BJ (cell line): ENCODE results near the gene SELENOV. TPM values are rescaled to one million over a fixed set of nuclear protein-coding genes. Genes with fewer than 3 reads are reported as not detected.

Experiments
- CTCF ChIA-PET: fragments of 350-600 bp; formaldehyde crosslinking; extraction: SDS; loops from one replicate; lab custom pipeline; 2021; ENCODE audit warnings: antibody characterized with exemption, inconsistent platforms; lab: Yijun Ruan, JAX
- POLR2A ChIA-PET: fragments of 300-600 bp; sonication (Branson Sonifier 250); formaldehyde crosslinking; extraction: SDS; loops from one replicate; lab custom pipeline; 2021; ENCODE audit warnings: antibody characterized with exemption; lab: Charles Lee
- DNase-seq: peaks from one replicate; pipeline ENCODE4 v3.0.0-alpha.2; 2011; ENCODE audit warnings: low read depth
- H3K27me3 ChIP-seq: 2 replicates; pipeline ENCODE4 v1.6.0; 2011; ENCODE audit warnings: low read length; ENCODE audit not compliant: control insufficient read depth, insufficient read depth
- H3K36me3 ChIP-seq: 2 replicates; pipeline ENCODE4 v1.5.1; 2011; ENCODE audit warnings: low read length; ENCODE audit not compliant: control insufficient read depth, insufficient read depth
- H3K4me3 ChIP-seq: 2 replicates; pipeline ENCODE4 v1.5.1; 2011; ENCODE audit warnings: low read depth, mild to moderate bottlenecking, control low read depth, low read length
- polyA plus RNA-seq: library from polyadenylated mRNA; depleted of rRNA; stranded (reverse); fragments of >200 nt; gene quantifications from 2 replicates; pipeline ENCODE4 v1.2.3, GENCODE V29; 2011
- TF ChIP-seq, protein P1 (sequence below): IDR thresholded peaks from 2 replicates; pipeline ENCODE4 v1.5.1; 2011; ENCODE audit warnings: low read depth, mild to moderate bottlenecking, control low read depth, inconsistent platforms, low read length, moderate library complexity; ENCODE audit not compliant: insufficient read depth

The SELENOV gene
- polyA plus RNA-seq, 1 experiment = not detected

DNA sequence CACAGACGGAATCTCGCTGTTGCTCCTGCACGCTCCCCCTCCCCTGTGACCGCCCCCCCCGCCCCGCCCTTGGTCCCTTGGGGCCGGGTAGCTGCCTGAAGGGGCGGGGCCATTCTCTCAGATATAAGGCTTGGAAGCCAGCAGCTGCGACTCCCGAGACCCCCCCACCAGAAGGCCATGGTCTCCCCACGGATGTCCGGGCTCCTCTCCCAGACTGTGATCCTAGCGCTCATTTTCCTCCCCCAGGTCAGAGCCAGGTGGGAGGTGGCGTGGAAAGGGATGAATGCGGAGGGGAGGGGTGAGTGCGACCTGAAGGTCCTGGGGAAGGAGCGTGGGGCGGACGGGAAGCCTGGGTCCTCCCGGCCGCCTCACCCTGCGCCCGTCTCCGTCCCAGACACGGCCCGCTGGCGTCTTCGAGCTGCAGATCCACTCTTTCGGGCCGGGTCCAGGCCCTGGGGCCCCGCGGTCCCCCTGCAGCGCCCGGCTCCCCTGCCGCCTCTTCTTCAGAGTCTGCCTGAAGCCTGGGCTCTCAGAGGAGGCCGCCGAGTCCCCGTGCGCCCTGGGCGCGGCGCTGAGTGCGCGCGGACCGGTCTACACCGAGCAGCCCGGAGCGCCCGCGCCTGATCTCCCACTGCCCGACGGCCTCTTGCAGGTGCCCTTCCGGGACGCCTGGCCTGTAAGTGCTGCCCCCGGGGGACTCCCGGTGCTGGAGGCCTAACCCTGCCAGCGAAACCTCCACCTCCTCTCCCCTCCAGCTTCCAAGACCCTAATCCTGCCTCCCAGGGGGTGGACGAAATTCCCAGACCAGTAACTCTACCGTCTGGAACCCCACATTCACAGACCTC is 15.9 kb upstream of the SELENOV start, which contains the start of gene DLL3:
TSS of gene DLL3 (plus strand) at position 150 of the 845 bp plus-strand sequence. CDS start at position 178, 28 bp downstream.
- no peaks in the 10 kb centered on the region for H3K36me3 ChIP-seq
- ChIA-PET POLR2A (no interaction called here), CTCF (interaction anchor here (0.6 to 0.9 kb wide), 2 partner anchors 36 to 41 kb away, joined by 3 read pairs; partner anchors contain the start of gene EID2)
- H3K4me3 ChIP-seq = no peak within 1 kb of the TSS
- TF ChIP-seq, protein P1, sequence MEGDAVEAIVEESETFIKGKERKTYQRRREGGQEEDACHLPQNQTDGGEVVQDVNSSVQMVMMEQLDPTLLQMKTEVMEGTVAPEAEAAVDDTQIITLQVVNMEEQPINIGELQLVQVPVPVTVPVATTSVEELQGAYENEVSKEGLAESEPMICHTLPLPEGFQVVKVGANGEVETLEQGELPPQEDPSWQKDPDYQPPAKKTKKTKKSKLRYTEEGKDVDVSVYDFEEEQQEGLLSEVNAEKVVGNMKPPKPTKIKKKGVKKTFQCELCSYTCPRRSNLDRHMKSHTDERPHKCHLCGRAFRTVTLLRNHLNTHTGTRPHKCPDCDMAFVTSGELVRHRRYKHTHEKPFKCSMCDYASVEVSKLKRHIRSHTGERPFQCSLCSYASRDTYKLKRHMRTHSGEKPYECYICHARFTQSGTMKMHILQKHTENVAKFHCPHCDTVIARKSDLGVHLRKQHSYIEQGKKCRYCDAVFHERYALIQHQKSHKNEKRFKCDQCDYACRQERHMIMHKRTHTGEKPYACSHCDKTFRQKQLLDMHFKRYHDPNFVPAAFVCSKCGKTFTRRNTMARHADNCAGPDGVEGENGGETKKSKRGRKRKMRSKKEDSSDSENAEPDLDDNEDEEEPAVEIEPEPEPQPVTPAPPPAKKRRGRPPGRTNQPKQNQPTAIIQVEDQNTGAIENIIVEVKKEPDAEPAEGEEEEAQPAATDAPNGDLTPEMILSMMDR = no peak
- peaks cover 22% of the 10 kb centered on the region for H3K27me3 ChIP-seq
- DNase-seq = no peak

DNA sequence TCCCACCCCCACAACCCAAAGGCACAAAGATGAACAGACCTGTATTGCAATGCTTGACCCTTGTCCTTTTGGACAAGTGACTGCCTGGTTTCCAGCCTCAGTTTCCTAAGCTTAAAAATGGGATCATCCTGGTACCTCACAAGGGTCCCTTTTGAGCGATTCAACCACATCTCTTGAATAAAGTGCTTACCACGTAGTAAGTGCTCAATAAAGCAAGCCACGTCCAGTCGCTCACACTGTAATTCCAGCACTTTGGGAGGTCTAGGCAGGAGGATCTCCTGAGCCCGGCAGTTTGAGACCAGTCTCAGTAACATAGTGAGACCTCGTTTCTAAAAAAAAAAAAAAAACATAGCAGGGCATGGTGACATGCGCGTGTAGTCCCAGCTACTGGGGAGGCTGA is 15.0 kb upstream of the SELENOV start:
- ChIA-PET POLR2A (no interaction called here), CTCF (interaction anchor here (0.9 kb wide), 1 partner anchor 41 kb away, joined by 3 read pairs; the partner anchor contains the start of gene EID2)
- H3K4me3 ChIP-seq = no peak overlapping the region
- H3K36me3 ChIP-seq = no peaks in the 10 kb centered on the region
- DNase-seq = no peak
- TF ChIP-seq, protein P1 = no peak
- H3K27me3 ChIP-seq = peaks cover 22% of the 10 kb centered on the region

DNA sequence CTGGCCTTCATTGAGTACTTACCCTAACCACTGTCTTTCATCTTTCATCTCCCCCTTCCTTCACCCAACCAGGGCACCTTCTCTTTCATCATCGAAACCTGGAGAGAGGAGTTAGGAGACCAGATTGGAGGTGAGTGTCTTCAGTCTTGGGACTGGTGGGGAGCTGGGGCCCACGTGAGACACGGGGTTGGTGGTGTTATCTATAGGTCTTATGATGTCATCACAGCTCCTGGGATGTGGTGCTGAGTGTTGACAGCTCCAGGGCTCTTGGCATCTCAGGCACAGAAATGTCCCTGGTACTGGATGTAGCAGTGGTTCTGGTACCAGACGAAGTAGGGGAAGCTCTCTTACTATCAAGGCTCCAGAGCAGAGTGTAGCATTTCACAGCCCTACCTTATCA is 14.4 kb upstream of the SELENOV start:
- Histone ChIP-seq H3K36me3 (no peaks in the 10 kb centered on the region), H3K4me3 (no peak overlapping the region), H3K27me3 (peaks cover 24% of the 10 kb centered on the region)
- POLR2A ChIA-PET = no interaction called here
- DNase-seq = no peak
- TF ChIP-seq, protein P1 = no peak
- CTCF ChIA-PET = interaction anchor here (0.6 to 0.9 kb wide), 3 partner anchors 33 to 137 kb away, joined by 3 to 4 read pairs (median 4); partner anchors contain the start of gene EID2B

DNA sequence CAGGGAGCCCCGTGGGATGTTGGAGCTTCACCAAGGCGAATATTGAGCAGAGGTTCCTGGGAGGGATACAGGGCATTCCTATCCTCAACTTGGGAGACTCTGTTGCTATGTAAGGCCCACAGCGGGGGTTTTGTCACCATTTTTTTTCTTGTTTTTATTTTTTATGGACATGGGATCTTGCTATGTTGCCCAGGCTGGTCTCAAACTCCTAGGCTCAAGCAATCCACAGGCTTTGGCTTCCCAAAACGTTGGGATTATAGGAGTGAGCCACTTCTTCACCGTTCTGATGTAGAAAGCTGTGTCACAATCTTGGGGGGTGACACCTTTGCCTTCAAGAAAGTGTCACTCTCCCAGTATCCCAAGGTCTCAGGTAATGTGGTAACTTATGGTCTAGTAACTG is 13.6 kb upstream of the SELENOV start:
- DNase-seq = no peak
- H3K36me3 ChIP-seq = no peaks in the 10 kb centered on the region
- TF ChIP-seq, protein P1 = no peak
- ChIA-PET POLR2A (no interaction called here), CTCF (interaction anchor here (0.9 kb wide), 1 partner anchor 32 kb away, joined by 4 read pairs; the partner anchor contains the start of gene EID2B)
- H3K27me3 ChIP-seq = peaks cover 24% of the 10 kb centered on the region
- H3K4me3 ChIP-seq = no peak overlapping the region
